Bronchial epithelial cell (primary cell): Measurements from ENCODE around the gene MLIP. TPM values are rescaled to one million over a fixed set of nuclear protein-coding genes. Genes with fewer than 3 reads are reported as not detected.
"Not testable (repeated sequence)": the region's sequence is repeated elsewhere in the genome, so short reads cannot be mapped to it uniquely, and the experiment has no call there.

Source experiments
- DNase-seq: peaks from one replicate; pipeline ENCODE4 v3.0.0-alpha.2; 2010; ENCODE audit warnings: low read depth
- FAIRE-seq: peaks from 2 replicates; lab custom pipeline; 2011; peaks lifted over from hg19 to GRCh38; lab: Jason Lieb, UNC
- H3K27me3 ChIP-seq: 2 replicates; pipeline ENCODE4 v1.5.1; 2011; ENCODE audit warnings: low read length; ENCODE audit not compliant: control insufficient read depth, insufficient read depth
- H3K36me3 ChIP-seq: 2 replicates; pipeline ENCODE4 v1.5.1; 2011; ENCODE audit warnings: low read length; ENCODE audit not compliant: control insufficient read depth, insufficient read depth
- H3K4me3 ChIP-seq: 2 replicates; pipeline ENCODE4 v1.5.1; 2011; ENCODE audit warnings: mild to moderate bottlenecking, low read depth, low read length, control low read depth
- total RNA-seq: library from RNA; depleted of rRNA; stranded (reverse); fragments of >200 nt; gene quantifications from 2 replicates; pipeline ENCODE4 v1.2.1, GENCODE V29; 2014
- TF ChIP-seq, protein P1 (sequence below): IDR thresholded peaks from 2 replicates; pipeline ENCODE4 v1.5.1; 2011; ENCODE audit warnings: mild to moderate bottlenecking, moderate library complexity, low read length, control low read depth, inconsistent platforms; ENCODE audit not compliant: insufficient read depth, severe bottlenecking

Gene MLIP
- total RNA-seq, 1 donor from 2014 or later = 0.53 TPM

- DNase-seq = no peak
- no peak for FAIRE-seq
These were observed 38.5 kb upstream of the MLIP start for GRCh38 chr6:54072635-54073313.

DNA sequence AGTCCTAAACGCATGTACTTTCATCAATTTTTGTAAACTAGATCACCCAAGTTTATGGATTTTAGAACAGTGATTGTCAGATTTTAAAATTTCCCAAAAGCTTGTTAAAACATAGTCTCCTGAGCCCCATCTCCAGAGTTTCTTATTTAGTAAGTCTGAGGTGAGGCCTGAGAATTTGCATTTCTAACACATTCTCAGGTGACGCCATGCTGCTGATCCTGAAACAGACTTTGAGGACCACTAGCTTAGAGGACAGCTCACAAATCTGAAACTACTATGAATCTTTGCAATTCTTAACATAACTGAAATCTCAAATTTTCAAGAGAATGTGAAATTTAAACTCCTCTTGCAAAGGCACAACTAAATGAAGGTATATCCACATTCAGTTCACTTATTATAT lies 37.8 kb upstream of the MLIP start:
- FAIRE-seq = no peak
- DNase-seq = no peak
- Histone ChIP-seq H3K27me3 (no peaks in the 10 kb centered on the region), H3K4me3 (no peak overlapping the region), H3K36me3 (no peaks in the 10 kb centered on the region)
- TF ChIP-seq, protein P1, sequence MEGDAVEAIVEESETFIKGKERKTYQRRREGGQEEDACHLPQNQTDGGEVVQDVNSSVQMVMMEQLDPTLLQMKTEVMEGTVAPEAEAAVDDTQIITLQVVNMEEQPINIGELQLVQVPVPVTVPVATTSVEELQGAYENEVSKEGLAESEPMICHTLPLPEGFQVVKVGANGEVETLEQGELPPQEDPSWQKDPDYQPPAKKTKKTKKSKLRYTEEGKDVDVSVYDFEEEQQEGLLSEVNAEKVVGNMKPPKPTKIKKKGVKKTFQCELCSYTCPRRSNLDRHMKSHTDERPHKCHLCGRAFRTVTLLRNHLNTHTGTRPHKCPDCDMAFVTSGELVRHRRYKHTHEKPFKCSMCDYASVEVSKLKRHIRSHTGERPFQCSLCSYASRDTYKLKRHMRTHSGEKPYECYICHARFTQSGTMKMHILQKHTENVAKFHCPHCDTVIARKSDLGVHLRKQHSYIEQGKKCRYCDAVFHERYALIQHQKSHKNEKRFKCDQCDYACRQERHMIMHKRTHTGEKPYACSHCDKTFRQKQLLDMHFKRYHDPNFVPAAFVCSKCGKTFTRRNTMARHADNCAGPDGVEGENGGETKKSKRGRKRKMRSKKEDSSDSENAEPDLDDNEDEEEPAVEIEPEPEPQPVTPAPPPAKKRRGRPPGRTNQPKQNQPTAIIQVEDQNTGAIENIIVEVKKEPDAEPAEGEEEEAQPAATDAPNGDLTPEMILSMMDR = no peak

More at GRCh38 chr6:54072635-54073313, 38.5 kb upstream of the MLIP start:
- Histone ChIP-seq H3K4me3 (no peak overlapping the region), H3K36me3 (no peaks in the 10 kb centered on the region), H3K27me3 (no peaks in the 10 kb centered on the region)
- TF ChIP-seq, protein P1 = no peak

GRCh38 chr6:54074109-54074508 lies 37.1 kb upstream of the MLIP start:
- Histone ChIP-seq H3K4me3 (no peak overlapping the region), H3K27me3 (no peaks in the 10 kb centered on the region), H3K36me3 (no peaks in the 10 kb centered on the region)
- DNase-seq (no peak), FAIRE-seq (no peak)
- TF ChIP-seq, protein P1 = no peak

- no peak for FAIRE-seq
- DNase-seq = no peak
- Histone ChIP-seq H3K27me3 (no peaks in the 10 kb centered on the region), H3K36me3 (no peaks in the 10 kb centered on the region), H3K4me3 (no peak overlapping the region)
- TF ChIP-seq, protein P1 = no peak
These were observed 36.6 kb upstream of the MLIP start for GRCh38 chr6:54074578-54075195.

GRCh38 chr6:54076159-54076789 lies 35.0 kb upstream of the MLIP start:
- Histone ChIP-seq H3K36me3 (no peaks in the 10 kb centered on the region), H3K27me3 (no peaks in the 10 kb centered on the region), H3K4me3 (no peak overlapping the region)
- DNase-seq (no peak), FAIRE-seq (no peak)
- TF ChIP-seq, protein P1 = no peak

GRCh38 chr6:54081499-54081898 lies 29.7 kb upstream of the MLIP start:
- not testable (repeated sequence) for H3K27me3 ChIP-seq, H3K36me3 ChIP-seq, DNase-seq, H3K4me3 ChIP-seq, FAIRE-seq
